ENCODE data around the gene TMEM131L.

Gene TMEM131L

GRCh38 chr4:153641532-153641931 is 175.4 kb downstream of the TMEM131L start:
- no peak for TF ChIP-seq CTCF (IDR thresholded peaks at IDR 0.05)
- no peak for TF ChIP-seq ZFX (IDR thresholded peaks at IDR 0.05; ENCODE audit: borderline replicate concordance)
- no peak overlapping the region for H3K27ac ChIP-seq

GRCh38 chr4:153643406-153644383 is 177.5 kb downstream of the TMEM131L start:
- no peak overlapping the region for H3K27ac ChIP-seq
- TF ChIP-seq CTCF (IDR thresholded peaks at IDR 0.05) (peak; percentile 71), ZFX (IDR thresholded peaks at IDR 0.05; ENCODE audit: borderline replicate concordance) (no peak)

GRCh38 chr4:153645183-153645582 is 179.0 kb downstream of the TMEM131L start:
- TF ChIP-seq CTCF (IDR thresholded peaks at IDR 0.05) (peak; percentile 32), ZFX (IDR thresholded peaks at IDR 0.05; ENCODE audit: borderline replicate concordance) (no peak)
- no peak overlapping the region for H3K27ac ChIP-seq

- TF ChIP-seq CTCF (IDR thresholded peaks at IDR 0.05) (no peak), ZFX (IDR thresholded peaks at IDR 0.05; ENCODE audit: borderline replicate concordance) (no peak)
- no peak overlapping the region for H3K27ac ChIP-seq
Measured at GRCh38 chr4:153646261-153646660, 180.1 kb downstream of the TMEM131L start.

GRCh38 chr4:153646978-153647377 is 180.8 kb downstream of the TMEM131L start:
- no peak overlapping the region for H3K27ac ChIP-seq
- TF ChIP-seq ZFX (IDR thresholded peaks at IDR 0.05; ENCODE audit: borderline replicate concordance) (no peak), CTCF (IDR thresholded peaks at IDR 0.05) (no peak)

GRCh38 chr4:153647975-153648374 is 181.8 kb downstream of the TMEM131L start:
- TF ChIP-seq CTCF (IDR thresholded peaks at IDR 0.05), result no peak
- no peak for TF ChIP-seq ZFX (IDR thresholded peaks at IDR 0.05; ENCODE audit: borderline replicate concordance)
- H3K27ac ChIP-seq, result no peak overlapping the region

GRCh38 chr4:153649572-153649991 is 183.4 kb downstream of the TMEM131L start:
- TF ChIP-seq ZFX (IDR thresholded peaks at IDR 0.05; ENCODE audit: borderline replicate concordance) (no peak), CTCF (IDR thresholded peaks at IDR 0.05) (peak; percentile 76)
- no peak overlapping the region for H3K27ac ChIP-seq
